ENCODE results near the gene SST. TPM values are rescaled to one million over a fixed set of nuclear protein-coding genes. Genes with fewer than 3 reads are reported as not detected.

SST gene
- total and polyA plus RNA-seq, 4 donors = not detected

GRCh38 chr3:187629711-187630110 is 40.5 kb downstream of the SST start:
- TF ChIP-seq HNF4A (conservative IDR thresholded peaks at IDR 0.05) = peak in 1 of 2 donors; percentile 20
- TF ChIP-seq REST (IDR thresholded peaks at IDR 0.05) = no peak
- no peaks in the 10 kb centered on the region for H3K27me3 ChIP-seq (ENCODE audit: control insufficient read depth in 4 of 4, insufficient read depth in 4 of 4, low read length in 3 of 4)
- no peak overlapping the region for H3K27ac ChIP-seq (ENCODE audit: low read depth in 1 of 2, low read length in 2 of 2)
- no peak overlapping the region for H3K9ac ChIP-seq (ENCODE audit: low read depth in 1 of 2, low read length in 2 of 2)
- no peaks in the 10 kb centered on the region for H3K36me3 ChIP-seq (ENCODE audit: control insufficient read depth in 4 of 4, insufficient read depth in 3 of 4, low read depth in 1 of 4, low read length in 3 of 4)
- H3K4me1 ChIP-seq (ENCODE audit: control insufficient read depth in 4 of 4, insufficient read depth in 4 of 4, low read length in 3 of 4) = peaks cover 0 to 4% (median 1%) of the 10 kb centered on the region in 4 donors
- DNase-seq (ENCODE audit: low spot score) = no peak
- 49% methylated on average over 4 of the region's 4 CpGs for WGBS
- H3K4me3 ChIP-seq (ENCODE audit: low read depth in 1 of 3, low read length in 3 of 3) = no peak overlapping the region
- no peaks in the 10 kb centered on the region for H3K9me3 ChIP-seq (ENCODE audit: control insufficient read depth in 4 of 4, low read length in 3 of 4)

DNA sequence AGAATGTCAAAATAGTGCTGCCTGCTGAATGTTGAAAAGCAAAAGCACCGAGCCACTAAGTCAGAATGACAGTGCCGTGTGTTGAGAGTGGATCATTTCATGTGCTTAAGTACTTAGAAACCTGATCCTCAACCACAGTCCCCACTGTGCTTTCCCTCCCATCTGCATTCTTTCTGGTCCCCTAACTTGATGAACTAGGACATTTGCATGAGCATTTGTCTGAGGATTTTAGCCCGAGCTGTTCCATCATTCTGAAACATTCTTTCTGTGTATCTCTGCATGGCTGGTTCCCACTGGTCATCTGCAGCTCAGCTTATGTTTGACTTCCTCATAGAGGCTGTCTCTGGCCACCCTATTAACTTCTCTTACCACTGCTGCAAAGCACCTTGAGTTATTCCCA is 42.0 kb downstream of the SST start:
- Histone ChIP-seq H3K9ac (ENCODE audit: low read depth in 1 of 2, low read length in 2 of 2) (no peak overlapping the region), H3K4me1 (ENCODE audit: control insufficient read depth in 4 of 4, insufficient read depth in 4 of 4, low read length in 3 of 4) (peaks cover 0 to 4% (median 1%) of the 10 kb centered on the region in 4 donors), H3K27me3 (ENCODE audit: control insufficient read depth in 4 of 4, insufficient read depth in 4 of 4, low read length in 3 of 4) (no peaks in the 10 kb centered on the region), H3K9me3 (ENCODE audit: control insufficient read depth in 4 of 4, low read length in 3 of 4) (no peaks in the 10 kb centered on the region), H3K27ac (ENCODE audit: low read depth in 1 of 2, low read length in 2 of 2) (no peak overlapping the region), H3K36me3 (ENCODE audit: control insufficient read depth in 4 of 4, insufficient read depth in 3 of 4, low read depth in 1 of 4, low read length in 3 of 4) (no peaks in the 10 kb centered on the region), H3K4me3 (ENCODE audit: low read depth in 1 of 3, low read length in 3 of 3) (no peak overlapping the region)
- TF ChIP-seq YY1 (IDR thresholded peaks at IDR 0.05) = no peak
- no peak for TF ChIP-seq SP1 (IDR thresholded peaks at IDR 0.05)
- no peak for TF ChIP-seq MAX (IDR thresholded peaks at IDR 0.05)
- TF ChIP-seq JUND (IDR thresholded peaks at IDR 0.05) = no peak
- no peak for TF ChIP-seq GABPA (IDR thresholded peaks at IDR 0.05 in 1 of 2, conservative IDR thresholded peaks at IDR 0.05 in 1 of 2)
- TF ChIP-seq NR2F2 (IDR thresholded peaks at IDR 0.05) = no peak
- TF ChIP-seq REST (IDR thresholded peaks at IDR 0.05) = no peak
- no peak for TF ChIP-seq HNF4G (IDR thresholded peaks at IDR 0.05)
- TF ChIP-seq ATF3 (IDR thresholded peaks at IDR 0.05) = no peak
- TF ChIP-seq RXRA (IDR thresholded peaks at IDR 0.05) = no peak
- TF ChIP-seq EGR1 (IDR thresholded peaks at IDR 0.05; ENCODE audit: low read depth in 2 of 2) = no peak
- no peak for TF ChIP-seq FOXA2 (IDR thresholded peaks at IDR 0.05)
- no peak for TF ChIP-seq ZBTB33 (IDR thresholded peaks at IDR 0.05)
- WGBS = 83% methylated on average over 3 of the region's 3 CpGs
- no peak for DNase-seq (ENCODE audit: low spot score)

Data from liver (tissue), 9 donors.